Osteocyte (in vitro differentiated cells): ENCODE measurements around the gene CTNNA2. TPM values are rescaled to one million over a fixed set of nuclear protein-coding genes. Genes with fewer than 3 reads are reported as not detected.

ENCODE experiments used
- DNase-seq: peaks from one replicate; pipeline ENCODE4 v3.0.0; 2021; ENCODE audit warnings: mixed read lengths; ENCODE audit not compliant: unreplicated experiment; ENCODE audit errors: extremely low spot score
- H3K27ac Mint-ChIP-seq: one replicate; pipeline ENCODE4 v1.8.0; 2021; ENCODE audit warnings: mild to moderate bottlenecking, mixed read lengths; ENCODE audit not compliant: unreplicated experiment
- H3K27me3 Mint-ChIP-seq: one replicate; pipeline ENCODE4 v1.8.0; 2021; ENCODE audit warnings: mixed read lengths; ENCODE audit not compliant: unreplicated experiment
- H3K36me3 Mint-ChIP-seq: one replicate; pipeline ENCODE4 v1.8.0; 2021; ENCODE audit warnings: mixed read lengths; ENCODE audit not compliant: unreplicated experiment
- H3K4me1 Mint-ChIP-seq: one replicate; pipeline ENCODE4 v1.8.0; 2021; ENCODE audit warnings: mixed read lengths; ENCODE audit not compliant: unreplicated experiment
- H3K4me3 Mint-ChIP-seq: one replicate; pipeline ENCODE4 v1.8.0; 2021; ENCODE audit warnings: mild to moderate bottlenecking, moderate library complexity, mixed read lengths; ENCODE audit not compliant: unreplicated experiment
- H3K9me3 Mint-ChIP-seq: one replicate; pipeline ENCODE4 v1.8.0; 2021; ENCODE audit warnings: mixed read lengths; ENCODE audit not compliant: unreplicated experiment
- total RNA-seq: library from RNA; stranded (reverse); gene quantifications from 2 replicates; pipeline ENCODE4 v1.2.1, GENCODE V29; 2021
- TF ChIP-seq, protein P1 (sequence below): fragments of 200-600 bp; sonication (generic); IDR thresholded peaks from 2 replicates; pipeline ENCODE4 v1.5.0; 2021; ENCODE audit warnings: antibody characterized with exemption, mild to moderate bottlenecking, moderate library complexity

Gene CTNNA2
- total RNA-seq, 1 donor from 2014 or later, result not detected

DNA sequence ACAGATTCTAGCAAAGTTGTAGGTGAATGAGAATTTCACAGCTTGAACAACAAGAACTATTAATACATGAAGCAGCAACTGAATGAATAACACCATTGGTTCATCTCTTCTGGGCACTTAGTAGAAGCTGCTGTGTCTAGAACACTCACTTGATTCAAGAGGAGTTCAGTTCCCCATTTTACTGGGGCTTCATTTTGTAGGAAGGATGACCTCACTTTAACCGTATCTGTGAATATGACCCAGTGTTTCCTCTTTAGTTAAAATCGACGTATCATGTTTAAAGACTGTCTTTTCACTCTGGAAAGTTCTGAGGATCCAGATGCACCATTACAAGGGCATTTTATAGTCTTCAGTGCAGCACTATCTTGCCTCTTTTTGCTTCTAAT lies 743.9 kb downstream of the CTNNA2 start:
- Mint-ChIP-seq H3K27me3 (no peaks in the 10 kb centered on the region), H3K4me3 (no peak overlapping the region), H3K36me3 (no peaks in the 10 kb centered on the region), H3K9me3 (peaks cover 12% of the 10 kb centered on the region), H3K27ac (no peak overlapping the region), H3K4me1 (no peaks in the 10 kb centered on the region)
- TF ChIP-seq, protein P1, sequence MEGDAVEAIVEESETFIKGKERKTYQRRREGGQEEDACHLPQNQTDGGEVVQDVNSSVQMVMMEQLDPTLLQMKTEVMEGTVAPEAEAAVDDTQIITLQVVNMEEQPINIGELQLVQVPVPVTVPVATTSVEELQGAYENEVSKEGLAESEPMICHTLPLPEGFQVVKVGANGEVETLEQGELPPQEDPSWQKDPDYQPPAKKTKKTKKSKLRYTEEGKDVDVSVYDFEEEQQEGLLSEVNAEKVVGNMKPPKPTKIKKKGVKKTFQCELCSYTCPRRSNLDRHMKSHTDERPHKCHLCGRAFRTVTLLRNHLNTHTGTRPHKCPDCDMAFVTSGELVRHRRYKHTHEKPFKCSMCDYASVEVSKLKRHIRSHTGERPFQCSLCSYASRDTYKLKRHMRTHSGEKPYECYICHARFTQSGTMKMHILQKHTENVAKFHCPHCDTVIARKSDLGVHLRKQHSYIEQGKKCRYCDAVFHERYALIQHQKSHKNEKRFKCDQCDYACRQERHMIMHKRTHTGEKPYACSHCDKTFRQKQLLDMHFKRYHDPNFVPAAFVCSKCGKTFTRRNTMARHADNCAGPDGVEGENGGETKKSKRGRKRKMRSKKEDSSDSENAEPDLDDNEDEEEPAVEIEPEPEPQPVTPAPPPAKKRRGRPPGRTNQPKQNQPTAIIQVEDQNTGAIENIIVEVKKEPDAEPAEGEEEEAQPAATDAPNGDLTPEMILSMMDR, result no peak
- no peak for DNase-seq

DNA sequence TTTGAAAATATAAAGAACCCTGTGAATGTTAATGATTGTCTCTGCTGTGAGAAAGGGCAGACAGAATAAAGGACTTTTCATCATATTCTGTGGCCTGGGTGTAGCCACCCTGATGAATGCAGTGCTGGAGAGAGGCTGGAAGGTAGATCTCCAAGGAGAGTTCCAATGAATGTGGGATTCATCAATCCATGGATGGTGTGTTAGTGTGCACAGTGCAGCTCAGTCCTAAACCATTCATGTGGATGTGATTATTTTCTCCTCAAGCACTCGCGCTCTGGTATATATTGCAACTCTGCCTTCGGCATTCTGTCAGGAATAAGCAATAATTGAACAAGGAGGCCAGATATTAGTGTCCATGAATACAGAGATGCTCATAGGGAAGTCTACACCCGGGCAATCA lies 744.6 kb downstream of the CTNNA2 start:
- H3K27me3 Mint-ChIP-seq, result no peaks in the 10 kb centered on the region
- DNase-seq, result no peak
- TF ChIP-seq, protein P1, result no peak
- H3K4me3 Mint-ChIP-seq, result no peak overlapping the region
- H3K9me3 Mint-ChIP-seq, result peaks cover 9% of the 10 kb centered on the region
- no peaks in the 10 kb centered on the region for H3K36me3 Mint-ChIP-seq
- H3K27ac Mint-ChIP-seq, result no peak overlapping the region
- H3K4me1 Mint-ChIP-seq, result no peaks in the 10 kb centered on the region

DNA sequence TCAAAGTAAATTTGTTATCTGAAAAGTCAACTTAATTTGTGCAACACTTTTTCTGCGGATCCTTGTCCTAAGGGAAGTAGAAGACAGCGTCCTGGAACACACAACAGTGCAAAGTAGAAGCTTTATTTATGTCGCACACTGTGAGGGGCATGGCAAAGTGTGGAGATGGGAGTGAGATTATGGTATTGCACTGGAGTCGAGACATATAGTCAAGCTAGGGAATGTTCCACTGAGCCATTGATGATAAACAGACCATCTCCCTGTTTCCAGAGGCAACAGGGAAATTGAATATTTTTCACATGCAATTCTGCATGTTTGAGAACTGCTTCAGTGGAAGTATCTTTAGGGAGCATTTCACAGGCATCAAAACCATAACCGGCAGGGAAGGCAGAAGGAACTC lies 745.5 kb downstream of the CTNNA2 start:
- H3K4me1 Mint-ChIP-seq, result no peaks in the 10 kb centered on the region

DNA sequence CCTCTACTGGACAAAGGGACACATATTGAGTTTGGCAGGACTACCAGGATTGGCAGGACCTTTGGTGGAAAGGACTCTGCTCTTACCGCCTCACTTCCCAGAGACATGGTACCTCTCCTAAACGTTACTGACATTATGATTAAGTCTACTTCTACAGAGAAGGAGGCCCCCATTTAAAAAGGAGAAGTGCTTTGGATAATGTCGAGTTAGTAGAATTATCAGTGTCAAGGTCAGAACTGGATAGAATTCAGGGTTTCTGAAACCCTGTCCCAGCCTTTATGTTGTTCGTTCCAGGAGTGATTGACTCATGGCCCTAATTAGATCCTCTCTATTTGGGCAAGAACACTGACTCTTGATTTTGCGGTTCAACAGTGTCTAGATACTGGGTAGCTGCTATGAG lies 745.9 kb downstream of the CTNNA2 start:
- H3K27me3 Mint-ChIP-seq, result no peaks in the 10 kb centered on the region
- H3K4me1 Mint-ChIP-seq, result no peaks in the 10 kb centered on the region
- no peaks in the 10 kb centered on the region for H3K36me3 Mint-ChIP-seq
- DNase-seq, result no peak
- TF ChIP-seq, protein P1, result no peak
- H3K9me3 Mint-ChIP-seq, result peaks cover 8% of the 10 kb centered on the region
- H3K27ac Mint-ChIP-seq, result no peak overlapping the region
- H3K4me3 Mint-ChIP-seq, result no peak overlapping the region

More for the DNA sequence above, 745.5 kb downstream of the CTNNA2 start:
- no peaks in the 10 kb centered on the region for H3K36me3 Mint-ChIP-seq
- no peak overlapping the region for H3K27ac Mint-ChIP-seq
- TF ChIP-seq, protein P1, result no peak
- no peak overlapping the region for H3K4me3 Mint-ChIP-seq
- H3K27me3 Mint-ChIP-seq, result no peaks in the 10 kb centered on the region
- H3K9me3 Mint-ChIP-seq, result peaks cover 8% of the 10 kb centered on the region
- DNase-seq, result no peak

DNA sequence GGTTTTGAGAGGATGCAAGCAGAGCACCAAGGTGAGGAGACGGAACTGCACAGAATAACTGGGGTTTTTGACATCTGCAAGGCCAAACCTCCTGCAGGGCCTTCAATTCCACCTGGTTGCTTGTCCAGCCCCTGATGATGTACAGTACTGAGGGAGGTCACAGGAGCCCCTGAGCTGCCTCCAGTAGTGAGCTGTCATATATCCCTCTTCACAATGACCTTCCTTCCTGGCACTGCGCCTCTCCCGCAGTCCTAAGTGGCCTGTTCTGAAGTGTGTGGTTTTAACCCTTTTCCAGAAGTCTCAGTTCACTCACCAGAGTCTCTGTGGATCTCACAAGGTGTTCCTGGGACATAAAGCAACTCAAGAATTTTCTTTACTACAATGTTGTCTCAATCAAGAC lies 746.4 kb downstream of the CTNNA2 start:
- no peak overlapping the region for H3K4me3 Mint-ChIP-seq
- no peak overlapping the region for H3K27ac Mint-ChIP-seq
- peaks cover 5% of the 10 kb centered on the region for H3K9me3 Mint-ChIP-seq
- H3K4me1 Mint-ChIP-seq, result no peaks in the 10 kb centered on the region
- H3K27me3 Mint-ChIP-seq, result no peaks in the 10 kb centered on the region
- TF ChIP-seq, protein P1, result no peak
- no peaks in the 10 kb centered on the region for H3K36me3 Mint-ChIP-seq
- no peak for DNase-seq
